MM.1S (cell line): ENCODE measurements around the gene AKAP9.

Source experiments
- EZH2phosphoT487 ChIP-seq: fragments of 300-600 bp; sonication (generic); IDR thresholded peaks from 2 replicates; pipeline ENCODE4 v1.6.1; 2018; ENCODE audit warnings: antibody characterized with exemption, low read length
- TF ChIP-seq, protein P1 (sequence below): fragments of 300-600 bp; sonication (generic); IDR thresholded peaks from 2 replicates; pipeline ENCODE4 v1.5.1; 2016; ENCODE audit warnings: antibody characterized with exemption, low read length, mixed read lengths

DNA sequence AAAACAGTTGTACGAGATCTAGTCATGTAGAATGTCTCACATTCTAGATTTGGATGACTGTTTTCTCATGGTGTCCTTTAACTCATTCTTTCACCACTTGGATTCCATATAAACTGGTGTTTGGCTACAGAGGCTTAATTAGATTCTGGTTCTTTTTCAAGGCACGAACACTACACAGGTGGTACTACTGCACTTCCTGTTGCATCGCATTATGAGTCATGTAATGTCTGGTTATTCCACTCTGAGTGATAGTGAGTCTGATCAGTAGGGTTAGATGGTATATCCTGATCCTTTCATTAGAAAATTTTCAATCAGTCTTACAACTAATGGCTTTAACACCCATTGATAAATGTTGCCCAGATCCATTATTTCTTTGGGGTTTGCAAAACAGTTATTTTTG lies 11.2 kb upstream of the AKAP9 start:
- TF ChIP-seq, protein P1, sequence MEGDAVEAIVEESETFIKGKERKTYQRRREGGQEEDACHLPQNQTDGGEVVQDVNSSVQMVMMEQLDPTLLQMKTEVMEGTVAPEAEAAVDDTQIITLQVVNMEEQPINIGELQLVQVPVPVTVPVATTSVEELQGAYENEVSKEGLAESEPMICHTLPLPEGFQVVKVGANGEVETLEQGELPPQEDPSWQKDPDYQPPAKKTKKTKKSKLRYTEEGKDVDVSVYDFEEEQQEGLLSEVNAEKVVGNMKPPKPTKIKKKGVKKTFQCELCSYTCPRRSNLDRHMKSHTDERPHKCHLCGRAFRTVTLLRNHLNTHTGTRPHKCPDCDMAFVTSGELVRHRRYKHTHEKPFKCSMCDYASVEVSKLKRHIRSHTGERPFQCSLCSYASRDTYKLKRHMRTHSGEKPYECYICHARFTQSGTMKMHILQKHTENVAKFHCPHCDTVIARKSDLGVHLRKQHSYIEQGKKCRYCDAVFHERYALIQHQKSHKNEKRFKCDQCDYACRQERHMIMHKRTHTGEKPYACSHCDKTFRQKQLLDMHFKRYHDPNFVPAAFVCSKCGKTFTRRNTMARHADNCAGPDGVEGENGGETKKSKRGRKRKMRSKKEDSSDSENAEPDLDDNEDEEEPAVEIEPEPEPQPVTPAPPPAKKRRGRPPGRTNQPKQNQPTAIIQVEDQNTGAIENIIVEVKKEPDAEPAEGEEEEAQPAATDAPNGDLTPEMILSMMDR: no peak
- no peak for TF ChIP-seq EZH2phosphoT487
